GM19238 (cell line): Measurements from ENCODE around the gene METTL13.

Experiments used
- DNase-seq: peaks from one replicate; pipeline ENCODE4 v3.0.0; 2011; ENCODE audit warnings: low spot score; ENCODE audit not compliant: insufficient read length

Gene METTL13

GRCh38 chr1:171781176-171781875 is at the start of gene METTL13:
Gene METTL13 (plus strand): TSS chr1:171781660. CDS start chr1:171781968, 308 bp downstream.
- DNase-seq = peak; percentile 88

GRCh38 chr1:171736196-171736595 is 45.3 kb upstream of the METTL13 start:
- no peak for DNase-seq

GRCh38 chr1:171738911-171739310 is 42.5 kb upstream of the METTL13 start:
- DNase-seq = no peak

- DNase-seq = no peak
Measured at GRCh38 chr1:171739656-171740055, 41.8 kb upstream of the METTL13 start.

- DNase-seq = no peak
Measured at GRCh38 chr1:171740356-171740863, 41.0 kb upstream of the METTL13 start.

- DNase-seq = peak; percentile 27
Measured at GRCh38 chr1:171740987-171741871, 40.2 kb upstream of the METTL13 start.

- peak; percentile 61 for DNase-seq
Measured at GRCh38 chr1:171741872-171742576, 39.4 kb upstream of the METTL13 start, which contains the start of gene VAMP4. Gene VAMP4 (minus strand): TSS chr1:171742065. CDS start chr1:171738414, 3,651 bp downstream.

- no peak for DNase-seq
Measured at GRCh38 chr1:171742577-171742922, 38.9 kb upstream of the METTL13 start.

GRCh38 chr1:171743081-171743870 is 38.2 kb upstream of the METTL13 start:
- no peak for DNase-seq

- DNase-seq = no peak
Measured at GRCh38 chr1:171744986-171745385, 36.5 kb upstream of the METTL13 start.

- DNase-seq = no peak
Measured at GRCh38 chr1:171748651-171749050, 32.8 kb upstream of the METTL13 start.

- DNase-seq = no peak
Measured at GRCh38 chr1:171751221-171751620, 30.2 kb upstream of the METTL13 start.

- no peak for DNase-seq
Measured at GRCh38 chr1:171753182-171753581, 28.3 kb upstream of the METTL13 start.

GRCh38 chr1:171753685-171754352 is 27.6 kb upstream of the METTL13 start:
- DNase-seq = no peak

GRCh38 chr1:171754353-171754705 is 27.1 kb upstream of the METTL13 start:
- no peak for DNase-seq

- no peak for DNase-seq
Measured at GRCh38 chr1:171754971-171755370, 26.5 kb upstream of the METTL13 start.

- no peak for DNase-seq
Measured at GRCh38 chr1:171756856-171757255, 24.6 kb upstream of the METTL13 start.

GRCh38 chr1:171758011-171758410 is 23.4 kb upstream of the METTL13 start:
- DNase-seq = no peak

GRCh38 chr1:171762143-171762563 is 19.3 kb upstream of the METTL13 start:
- DNase-seq = no peak

- DNase-seq = no peak
Measured at GRCh38 chr1:171763764-171764163, 17.7 kb upstream of the METTL13 start.
